CD14-positive monocyte (primary cell): Measurements from ENCODE around the gene SLIT3. TPM values are rescaled to one million over a fixed set of nuclear protein-coding genes. Genes with fewer than 3 reads are reported as not detected.
A peak's percentile ranks its signal among the peaks of the same experiment; 100 is the strongest.

Experiments used
- DNase-seq, 3 donors: peaks; one replicate each; pipeline ENCODE4 v3.0.0-alpha.2; 2011 to 2022
- H2AFZ ChIP-seq: 2 replicates; pipeline ENCODE4 v1.6.0; 2012; ENCODE audit warnings: mild to moderate bottlenecking, low read depth, low read length, inconsistent platforms; ENCODE audit not compliant: insufficient read depth, poor library complexity, severe bottlenecking
- H3K27ac ChIP-seq, 2 donors: 1 replicate in 1 of 2; 2 replicates in 1 of 2; pipeline ENCODE4 v1.5.1; 2012 to 2013; ENCODE audit warnings: low read length in 2 of 2, control low read depth in 1 of 2, inconsistent platforms in 1 of 2, low read depth in 1 of 2, mild to moderate bottlenecking in 1 of 2
- H3K27me3 ChIP-seq, 2 donors: one replicate each; pipeline versions ENCODE4 v1.6.0 to v1.6.1; 2011 to 2013; ENCODE audit warnings: low read length in 2 of 2; ENCODE audit not compliant: control insufficient read depth in 2 of 2, insufficient read depth in 2 of 2
- H3K36me3 ChIP-seq, 2 donors: replicated peaks in 1 of 2; 1 replicate in 1 of 2; 2 replicates in 1 of 2; pipeline versions ENCODE4 v1.5.1 to v1.6.1; 2012 to 2013; ENCODE audit warnings: low read length in 2 of 2, control low read depth in 1 of 2, inconsistent platforms in 1 of 2, mild to moderate bottlenecking in 1 of 2; ENCODE audit not compliant: insufficient read depth in 2 of 2, control insufficient read depth in 1 of 2
- H3K4me1 ChIP-seq, 2 donors: 1 replicate in 1 of 2; 2 replicates in 1 of 2; pipeline versions ENCODE4 v1.5.1 to v1.6.1; 2012 to 2013; ENCODE audit warnings: low read length in 2 of 2, control low read depth in 1 of 2, inconsistent platforms in 1 of 2, mild to moderate bottlenecking in 1 of 2, moderate library complexity in 1 of 2; ENCODE audit not compliant: insufficient read depth in 2 of 2, control insufficient read depth in 1 of 2
- H3K4me2 ChIP-seq: replicated peaks from 2 replicates; pipeline ENCODE3; 2012; ENCODE audit warnings: low read length, moderate library complexity, mild to moderate bottlenecking; ENCODE audit not compliant: poor library complexity, severe bottlenecking; ENCODE audit errors: extremely low read depth
- H3K4me3 ChIP-seq, 3 experiments: fragments of 200-600 bp in 1 of 3; sonication (generic) in 1 of 3; replicated peaks in 1 of 3; 1 replicate in 2 of 3; 2 replicates in 1 of 3; pipeline ENCODE4 v1.5.1; 2011 to 2013; ENCODE audit warnings: low read length in 3 of 3, mild to moderate bottlenecking in 3 of 3, control low read depth in 2 of 3, low read depth in 2 of 3, inconsistent platforms in 1 of 3, moderate library complexity in 1 of 3
- H3K79me2 ChIP-seq: 2 replicates; pipeline ENCODE4 v1.6.0; 2012; ENCODE audit warnings: mild to moderate bottlenecking, control low read depth, inconsistent platforms, low read length, moderate library complexity; ENCODE audit not compliant: insufficient read depth
- H3K9ac ChIP-seq: 2 replicates; pipeline ENCODE4 v1.6.0; 2017; ENCODE audit warnings: low read length, mild to moderate bottlenecking; ENCODE audit not compliant: insufficient read depth, poor library complexity, severe bottlenecking
- H3K9me3 ChIP-seq, 2 donors: replicated peaks in 1 of 2; 1 replicate in 1 of 2; 2 replicates in 1 of 2; pipeline versions ENCODE4 v1.5.1 to v1.6.1; 2012 to 2013; ENCODE audit warnings: low read length in 2 of 2, control low read depth in 1 of 2; ENCODE audit not compliant: control insufficient read depth in 1 of 2, insufficient read depth in 1 of 2
- H4K20me1 ChIP-seq: 2 replicates; pipeline ENCODE4 v1.6.0; 2012; ENCODE audit warnings: mild to moderate bottlenecking, low read length, control low read depth, moderate library complexity; ENCODE audit not compliant: insufficient read depth
- H3K27ac Mint-ChIP-seq, 7 donors: one replicate each; pipeline ENCODE4 v1.8.0; 2020; ENCODE audit warnings: mild to moderate bottlenecking in 7 of 7, mixed read lengths in 7 of 7, moderate library complexity in 6 of 7, inconsistent platforms in 2 of 7
- H3K27me3 Mint-ChIP-seq, 3 donors: one replicate each; pipeline ENCODE4 v1.8.0; 2021 to 2022; ENCODE audit warnings: low read depth in 3 of 3, mild to moderate bottlenecking in 3 of 3, mixed read lengths in 3 of 3, moderate library complexity in 3 of 3, inconsistent platforms in 1 of 3
- H3K36me3 Mint-ChIP-seq, 2 donors: one replicate each; pipeline ENCODE4 v1.8.0; 2020; ENCODE audit warnings: mixed read lengths in 2 of 2, inconsistent platforms in 1 of 2, mild to moderate bottlenecking in 1 of 2
- H3K4me1 Mint-ChIP-seq: one replicate; pipeline ENCODE4 v1.8.0; 2020; ENCODE audit warnings: mild to moderate bottlenecking, mixed read lengths
- H3K4me3 Mint-ChIP-seq, 2 donors: one replicate each; pipeline ENCODE4 v1.8.0; 2020; ENCODE audit warnings: mild to moderate bottlenecking in 2 of 2, mixed read lengths in 2 of 2, moderate library complexity in 1 of 2
- H3K9me3 Mint-ChIP-seq, 7 donors: one replicate each; pipeline ENCODE4 v1.8.0; 2020 to 2022; ENCODE audit warnings: mixed read lengths in 7 of 7, mild to moderate bottlenecking in 6 of 7, moderate library complexity in 6 of 7, inconsistent platforms in 2 of 7
- CTCF ChIP-seq: fragments of 200-600 bp; IDR thresholded peaks from one replicate; pipeline ENCODE4 v1.8.0; 2022; ENCODE audit warnings: antibody characterized with exemption, mild to moderate bottlenecking
- WGBS: methylation state at CpG from one replicate; pipeline ENCODE4 v1.1.5; 2013; ENCODE audit warnings: missing lambda C conversion rate; ENCODE audit not compliant: insufficient coverage; 5-methylcytosine and 5-hydroxymethylcytosine counted together
- intact Hi-C, 2 donors: fragments of 100-400 bp; cut with micrococcal nuclease; formaldehyde crosslinking; loops; one replicate each; pipeline versions ENCODE4 v1.15.0 to v1.15.1; 2023
- polyA plus RNA-seq, 3 donors: library from polyadenylated mRNA; depleted of rRNA in 1 of 3; unstranded in 2 of 3; stranded (reverse) in 1 of 3; fragments of 300-500 nt in 2 of 3; fragments of >200 nt in 1 of 3; fragmentation: Illumina TruSeq in 2 of 3; gene quantifications; 1 replicate in 2 of 3; 2 replicates in 1 of 3; pipeline ENCODE4 v1.2.3, GENCODE V29; 2012 to 2021

Gene SLIT3
- polyA plus RNA-seq, 3 donors = not detected

GRCh38 chr5:169139480-169140050 lies 161.4 kb downstream of the SLIT3 start:
- DNase-seq = no peak
- intact Hi-C loops = no loop called here
- peaks cover 0 to 12% (median 5%) of the 10 kb centered on the region in 7 donors for H3K9me3 Mint-ChIP-seq

GRCh38 chr5:169133531-169133930 lies 167.4 kb downstream of the SLIT3 start:
- Mint-ChIP-seq H3K27me3 (peaks cover 0 to 2% (median 0%) of the 10 kb centered on the region in 3 donors), H3K4me3 (no peak overlapping the region), H3K9me3 (peaks cover 0 to 4% (median 2%) of the 10 kb centered on the region in 7 donors), H3K4me1 (no peaks in the 10 kb centered on the region), H3K36me3 (no peaks in the 10 kb centered on the region), H3K27ac (no peak overlapping the region)
- Histone ChIP-seq H3K9ac (no peak overlapping the region), H3K4me2 (no peak overlapping the region), H3K4me1 (no peaks in the 10 kb centered on the region), H4K20me1 (no peaks in the 10 kb centered on the region), H3K9me3 (no peaks in the 10 kb centered on the region), H3K36me3 (no peaks in the 10 kb centered on the region), H3K4me3 (no peak overlapping the region), H3K79me2 (no peaks in the 10 kb centered on the region), H2AFZ (no peak overlapping the region), H3K27me3 (no peaks in the 10 kb centered on the region), H3K27ac (no peak overlapping the region)
- 67% methylated on average over 1 of the region's 3 CpGs for WGBS
- no peak for TF ChIP-seq CTCF
- intact Hi-C loops = no loop called here
- no peak for DNase-seq

More at GRCh38 chr5:169139480-169140050, 161.4 kb downstream of the SLIT3 start:
- H4K20me1 ChIP-seq = no peaks in the 10 kb centered on the region
- Mint-ChIP-seq H3K27ac (no peak overlapping the region), H3K36me3 (no peaks in the 10 kb centered on the region), H3K27me3 (peaks cover 0 to 3% (median 1%) of the 10 kb centered on the region in 3 donors), H3K4me1 (no peaks in the 10 kb centered on the region), H3K4me3 (peak overlapping the region in 1 of 2 donors; percentile 45)
- no peak overlapping the region for H3K9ac ChIP-seq
- H3K36me3 ChIP-seq = no peaks in the 10 kb centered on the region
- no peak for TF ChIP-seq CTCF
- H2AFZ ChIP-seq = no peak overlapping the region
- H3K27ac ChIP-seq = no peak overlapping the region
- H3K79me2 ChIP-seq = no peaks in the 10 kb centered on the region
- 85% methylated on average over 6 of the region's 6 CpGs for WGBS
- no peaks in the 10 kb centered on the region for H3K4me1 ChIP-seq
- no peak overlapping the region for H3K4me3 ChIP-seq
- no peak overlapping the region for H3K4me2 ChIP-seq
- H3K9me3 ChIP-seq = no peaks in the 10 kb centered on the region
- no peaks in the 10 kb centered on the region for H3K27me3 ChIP-seq
